ENCODE results near the gene PTPRN2. TPM values are rescaled to one million over a fixed set of nuclear protein-coding genes. Genes with fewer than 3 reads are reported as not detected.

Gene PTPRN2
- total RNA-seq, 1 donor from 2014 or later, result 2.4 TPM

DNA sequence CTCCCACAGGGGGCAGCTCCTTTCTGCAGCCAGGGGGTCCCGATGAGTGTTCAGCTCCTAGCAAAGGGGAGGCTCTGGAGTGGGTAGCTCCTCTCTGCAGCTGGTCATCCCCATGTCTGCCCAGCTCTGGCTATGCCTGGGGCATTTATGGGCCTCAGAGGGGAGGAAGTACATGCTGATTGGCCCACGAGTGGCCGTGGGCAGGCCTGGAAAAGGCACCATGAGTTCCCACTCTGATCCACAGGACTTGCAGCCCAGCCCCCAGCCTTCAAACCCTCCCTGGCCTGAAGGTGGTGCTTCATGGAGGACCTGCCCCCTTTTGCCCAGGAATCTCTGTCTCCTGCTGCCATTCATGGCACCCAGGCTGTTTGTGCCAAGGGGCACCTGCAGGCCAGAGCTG, 982.0 kb downstream of the PTPRN2 start:
- DNase-seq (ENCODE audit: low read depth), result no peak
- TF ChIP-seq, protein P1, sequence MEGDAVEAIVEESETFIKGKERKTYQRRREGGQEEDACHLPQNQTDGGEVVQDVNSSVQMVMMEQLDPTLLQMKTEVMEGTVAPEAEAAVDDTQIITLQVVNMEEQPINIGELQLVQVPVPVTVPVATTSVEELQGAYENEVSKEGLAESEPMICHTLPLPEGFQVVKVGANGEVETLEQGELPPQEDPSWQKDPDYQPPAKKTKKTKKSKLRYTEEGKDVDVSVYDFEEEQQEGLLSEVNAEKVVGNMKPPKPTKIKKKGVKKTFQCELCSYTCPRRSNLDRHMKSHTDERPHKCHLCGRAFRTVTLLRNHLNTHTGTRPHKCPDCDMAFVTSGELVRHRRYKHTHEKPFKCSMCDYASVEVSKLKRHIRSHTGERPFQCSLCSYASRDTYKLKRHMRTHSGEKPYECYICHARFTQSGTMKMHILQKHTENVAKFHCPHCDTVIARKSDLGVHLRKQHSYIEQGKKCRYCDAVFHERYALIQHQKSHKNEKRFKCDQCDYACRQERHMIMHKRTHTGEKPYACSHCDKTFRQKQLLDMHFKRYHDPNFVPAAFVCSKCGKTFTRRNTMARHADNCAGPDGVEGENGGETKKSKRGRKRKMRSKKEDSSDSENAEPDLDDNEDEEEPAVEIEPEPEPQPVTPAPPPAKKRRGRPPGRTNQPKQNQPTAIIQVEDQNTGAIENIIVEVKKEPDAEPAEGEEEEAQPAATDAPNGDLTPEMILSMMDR (IDR thresholded peaks at IDR 0.05; ENCODE audit: insufficient read depth, low read length, poor library complexity, severe bottlenecking), result no peak
- no peaks in the 10 kb centered on the region for H3K27me3 ChIP-seq (ENCODE audit: control insufficient read depth, insufficient read depth, low read length)
- H3K4me3 ChIP-seq (ENCODE audit: low read depth, low read length), result no peak overlapping the region
- H3K36me3 ChIP-seq (ENCODE audit: control insufficient read depth, insufficient read depth, low read length), result no peaks in the 10 kb centered on the region

DNA sequence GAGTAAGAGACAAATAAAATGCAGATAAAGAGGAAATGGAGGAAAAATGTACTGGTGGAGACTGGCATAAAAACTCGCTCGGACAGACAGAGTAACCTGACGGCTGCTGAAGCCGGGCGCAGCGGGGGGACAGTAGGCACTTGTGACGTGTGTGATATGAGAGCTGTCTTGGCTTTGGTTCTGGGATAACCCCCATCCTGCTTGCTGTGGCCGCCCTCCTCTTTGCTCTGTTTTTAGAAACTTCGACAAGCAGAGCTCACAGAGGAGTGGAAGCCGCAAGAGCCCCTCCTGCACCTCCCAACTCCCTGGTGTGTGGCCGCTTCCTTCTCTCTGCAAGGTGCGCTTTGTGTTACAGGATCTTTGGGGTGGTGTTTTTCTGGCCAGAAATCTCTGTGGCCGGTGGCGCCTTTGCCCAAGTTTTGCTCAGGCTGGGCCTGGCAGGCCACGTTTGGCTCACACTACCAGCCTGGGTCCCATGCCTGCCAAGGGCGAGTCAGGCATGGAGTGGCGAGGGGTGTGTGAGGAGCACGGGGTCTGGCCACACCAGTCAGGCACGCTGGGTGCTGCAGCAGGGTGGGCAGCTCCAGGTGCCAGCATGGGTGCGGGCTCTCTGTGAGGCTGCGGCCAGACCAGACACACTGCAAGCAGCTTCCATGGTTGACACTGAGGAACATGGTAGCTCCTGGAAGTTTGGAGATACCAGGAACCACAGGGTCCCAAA, 982.8 kb downstream of the PTPRN2 start:
- Histone ChIP-seq H3K4me3 (ENCODE audit: low read depth, low read length) (no peak overlapping the region), H3K27me3 (ENCODE audit: control insufficient read depth, insufficient read depth, low read length) (no peaks in the 10 kb centered on the region), H3K36me3 (ENCODE audit: control insufficient read depth, insufficient read depth, low read length) (no peaks in the 10 kb centered on the region)
- TF ChIP-seq, protein P1 (IDR thresholded peaks at IDR 0.05; ENCODE audit: insufficient read depth, low read length, poor library complexity, severe bottlenecking), result no peak
- DNase-seq (ENCODE audit: low read depth), result no peak

DNA sequence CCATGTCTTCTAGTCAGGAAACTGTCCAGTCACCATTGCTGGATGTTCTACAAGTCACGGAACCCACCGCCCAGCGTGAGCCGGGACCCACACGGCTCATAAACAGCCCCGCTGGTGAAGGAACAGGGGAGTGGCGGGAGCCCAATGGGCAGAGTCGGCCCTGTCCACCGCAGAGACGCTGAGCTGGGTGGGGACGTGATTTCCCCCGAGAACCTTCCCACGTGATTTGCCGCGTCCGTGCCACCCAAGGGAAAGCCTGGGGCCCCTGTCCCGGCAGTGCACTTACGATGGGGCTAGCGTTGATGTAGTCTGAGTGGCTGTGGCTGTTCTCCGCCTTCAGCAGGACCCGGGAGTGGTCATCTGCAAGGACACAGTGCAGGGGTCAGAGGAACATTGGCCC, 983.9 kb downstream of the PTPRN2 start:
- Histone ChIP-seq H3K36me3 (ENCODE audit: control insufficient read depth, insufficient read depth, low read length) (no peaks in the 10 kb centered on the region), H3K27me3 (ENCODE audit: control insufficient read depth, insufficient read depth, low read length) (no peaks in the 10 kb centered on the region), H3K4me3 (ENCODE audit: low read depth, low read length) (no peak overlapping the region)
- TF ChIP-seq, protein P1 (IDR thresholded peaks at IDR 0.05; ENCODE audit: insufficient read depth, low read length, poor library complexity, severe bottlenecking), result no peak
- no peak for DNase-seq (ENCODE audit: low read depth)

DNA sequence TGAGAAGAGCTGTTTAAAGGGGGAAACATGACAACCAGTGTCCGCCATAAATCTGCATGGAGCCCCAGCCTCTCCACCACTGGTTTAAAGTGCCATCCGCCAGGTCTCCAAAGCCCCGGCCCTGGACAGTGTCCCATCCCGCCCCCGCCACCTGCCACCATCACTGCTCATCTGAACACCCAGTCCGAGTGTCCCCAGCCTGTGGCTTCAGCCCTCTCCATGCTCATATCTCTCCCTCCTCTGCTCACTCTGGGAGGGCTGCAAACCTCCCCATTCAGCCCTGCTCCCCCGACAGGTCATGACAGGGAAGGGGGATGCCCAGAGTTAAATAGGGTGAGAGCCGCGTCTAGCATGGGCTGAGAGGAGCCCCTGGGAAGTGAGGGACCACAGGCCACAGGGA, 984.6 kb downstream of the PTPRN2 start:
- Histone ChIP-seq H3K36me3 (ENCODE audit: control insufficient read depth, insufficient read depth, low read length) (no peaks in the 10 kb centered on the region), H3K4me3 (ENCODE audit: low read depth, low read length) (no peak overlapping the region), H3K27me3 (ENCODE audit: control insufficient read depth, insufficient read depth, low read length) (no peaks in the 10 kb centered on the region)
- DNase-seq (ENCODE audit: low read depth), result no peak
- TF ChIP-seq, protein P1 (IDR thresholded peaks at IDR 0.05; ENCODE audit: insufficient read depth, low read length, poor library complexity, severe bottlenecking), result no peak

DNA sequence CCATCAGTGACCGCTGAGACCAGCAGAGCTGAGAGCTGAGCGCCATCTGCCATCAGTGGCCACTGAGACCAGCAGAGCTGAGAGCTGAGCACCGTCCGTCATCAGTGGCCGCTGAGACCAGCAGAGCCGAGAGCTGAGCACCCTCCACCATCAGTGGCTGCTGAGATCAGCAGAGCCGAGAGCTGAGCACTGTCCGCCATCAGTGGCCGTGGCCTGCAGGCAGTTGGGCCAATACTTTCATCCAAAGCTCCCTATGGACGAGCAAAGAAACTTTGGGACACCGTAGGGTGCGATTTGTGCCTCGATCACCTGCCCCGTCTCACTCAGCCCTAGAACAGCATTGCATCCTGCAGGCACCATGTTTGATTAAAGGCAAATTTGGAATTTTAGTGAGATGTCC, 985.0 kb downstream of the PTPRN2 start:
- H3K4me3 ChIP-seq (ENCODE audit: low read depth, low read length), result no peak overlapping the region
- DNase-seq (ENCODE audit: low read depth), result no peak
- TF ChIP-seq, protein P1 (IDR thresholded peaks at IDR 0.05; ENCODE audit: insufficient read depth, low read length, poor library complexity, severe bottlenecking), result no peak
- H3K27me3 ChIP-seq (ENCODE audit: control insufficient read depth, insufficient read depth, low read length), result no peaks in the 10 kb centered on the region
- no peaks in the 10 kb centered on the region for H3K36me3 ChIP-seq (ENCODE audit: control insufficient read depth, insufficient read depth, low read length)

DNA sequence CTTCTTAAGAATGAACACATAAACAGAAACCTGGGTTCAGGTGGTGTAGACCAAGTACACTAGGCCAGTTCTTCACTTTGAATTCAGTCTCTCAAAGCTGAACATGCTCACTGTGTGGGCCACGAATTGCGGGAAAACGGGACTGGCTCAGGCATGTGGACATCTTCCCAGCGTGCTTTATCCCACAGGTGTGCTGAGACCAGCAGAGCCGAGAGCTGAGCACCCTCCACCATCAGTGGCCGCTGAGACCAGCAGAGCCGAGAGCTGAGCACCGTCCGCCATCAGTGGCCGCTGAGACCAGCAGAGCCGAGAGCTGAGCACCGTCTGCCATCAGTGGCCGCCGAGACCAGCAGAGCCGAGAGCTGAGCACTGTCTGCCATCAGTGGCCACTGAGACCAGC, 985.5 kb downstream of the PTPRN2 start:
- Histone ChIP-seq H3K36me3 (ENCODE audit: control insufficient read depth, insufficient read depth, low read length) (no peaks in the 10 kb centered on the region), H3K27me3 (ENCODE audit: control insufficient read depth, insufficient read depth, low read length) (no peaks in the 10 kb centered on the region), H3K4me3 (ENCODE audit: low read depth, low read length) (no peak overlapping the region)
- TF ChIP-seq, protein P1 (IDR thresholded peaks at IDR 0.05; ENCODE audit: insufficient read depth, low read length, poor library complexity, severe bottlenecking), result no peak
- DNase-seq (ENCODE audit: low read depth), result no peak

Measured in kidney epithelial cell (primary cell).